Loucy (cell line): ENCODE data around the gene NFATC1.

Experiments used
- EZH2phosphoT487 ChIP-seq: fragments of 200-600 bp; IDR thresholded peaks from 2 replicates; pipeline ENCODE4 v1.6.1; 2018; ENCODE audit warnings: antibody characterized with exemption, mild to moderate bottlenecking, moderate library complexity, borderline replicate concordance
- TF ChIP-seq, protein P1 (sequence below): fragments of 200-600 bp; sonication (generic); conservative IDR thresholded peaks from 2 replicates; pipeline ENCODE4 v1.5.1; 2014; ENCODE audit warnings: mild to moderate bottlenecking, antibody characterized with exemption, low read length

- TF ChIP-seq, protein P1, sequence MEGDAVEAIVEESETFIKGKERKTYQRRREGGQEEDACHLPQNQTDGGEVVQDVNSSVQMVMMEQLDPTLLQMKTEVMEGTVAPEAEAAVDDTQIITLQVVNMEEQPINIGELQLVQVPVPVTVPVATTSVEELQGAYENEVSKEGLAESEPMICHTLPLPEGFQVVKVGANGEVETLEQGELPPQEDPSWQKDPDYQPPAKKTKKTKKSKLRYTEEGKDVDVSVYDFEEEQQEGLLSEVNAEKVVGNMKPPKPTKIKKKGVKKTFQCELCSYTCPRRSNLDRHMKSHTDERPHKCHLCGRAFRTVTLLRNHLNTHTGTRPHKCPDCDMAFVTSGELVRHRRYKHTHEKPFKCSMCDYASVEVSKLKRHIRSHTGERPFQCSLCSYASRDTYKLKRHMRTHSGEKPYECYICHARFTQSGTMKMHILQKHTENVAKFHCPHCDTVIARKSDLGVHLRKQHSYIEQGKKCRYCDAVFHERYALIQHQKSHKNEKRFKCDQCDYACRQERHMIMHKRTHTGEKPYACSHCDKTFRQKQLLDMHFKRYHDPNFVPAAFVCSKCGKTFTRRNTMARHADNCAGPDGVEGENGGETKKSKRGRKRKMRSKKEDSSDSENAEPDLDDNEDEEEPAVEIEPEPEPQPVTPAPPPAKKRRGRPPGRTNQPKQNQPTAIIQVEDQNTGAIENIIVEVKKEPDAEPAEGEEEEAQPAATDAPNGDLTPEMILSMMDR: no peak
- TF ChIP-seq EZH2phosphoT487: no peak
Observed at GRCh38 chr18:79424880-79425568, 29.3 kb downstream of the NFATC1 start.
